Gastroesophageal sphincter (tissue), 3 donors: ENCODE results near the gene TLCD1.

ENCODE experiments used
- EP300 ChIP-seq: sonication (generic); formaldehyde crosslinking; IDR thresholded peaks from one replicate; pipeline ENCODE4 v1.6.1; 2017; ENCODE audit warnings: antibody characterized with exemption, mild to moderate bottlenecking
- POLR2AphosphoS5 ChIP-seq: sonication (generic); formaldehyde crosslinking; IDR thresholded peaks from one replicate; pipeline ENCODE4 v1.6.1; 2017; ENCODE audit warnings: antibody characterized with exemption
- TF ChIP-seq, protein P1 (sequence below), 4 experiments: fragments of 200-600 bp in 2 of 4; fragments of 450-650 bp in 2 of 4; sonication (generic) in 1 of 4; IDR thresholded peaks; one replicate each; pipeline ENCODE4 v1.5.1; 2017 to 2019; ENCODE audit warnings: antibody characterized with exemption in 4 of 4, mild to moderate bottlenecking in 2 of 4, moderate library complexity in 2 of 4

DNA sequence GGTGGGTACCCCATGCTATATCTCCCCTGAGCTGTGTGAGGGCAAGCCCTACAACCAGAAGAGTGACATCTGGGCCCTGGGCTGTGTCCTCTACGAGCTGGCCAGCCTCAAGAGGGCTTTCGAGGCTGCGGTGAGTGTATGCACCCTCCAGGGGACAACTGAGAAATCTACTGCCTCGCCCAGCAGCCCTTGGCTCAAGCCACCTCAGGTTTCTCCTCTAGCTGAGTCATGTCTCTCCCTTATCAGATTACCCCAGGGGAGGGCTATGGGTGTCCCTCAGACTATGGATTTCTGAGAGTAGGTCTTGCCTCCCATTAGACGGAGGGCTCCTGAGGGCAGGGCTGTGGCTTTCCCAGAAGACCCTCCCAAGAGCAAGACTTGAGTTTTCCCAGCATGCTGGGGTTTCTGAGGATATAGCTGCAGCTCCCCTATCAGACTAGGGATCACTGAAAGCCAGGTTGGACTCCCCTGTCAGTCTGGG, 9.2 kb upstream of the TLCD1 start:
- TF ChIP-seq, protein P1, sequence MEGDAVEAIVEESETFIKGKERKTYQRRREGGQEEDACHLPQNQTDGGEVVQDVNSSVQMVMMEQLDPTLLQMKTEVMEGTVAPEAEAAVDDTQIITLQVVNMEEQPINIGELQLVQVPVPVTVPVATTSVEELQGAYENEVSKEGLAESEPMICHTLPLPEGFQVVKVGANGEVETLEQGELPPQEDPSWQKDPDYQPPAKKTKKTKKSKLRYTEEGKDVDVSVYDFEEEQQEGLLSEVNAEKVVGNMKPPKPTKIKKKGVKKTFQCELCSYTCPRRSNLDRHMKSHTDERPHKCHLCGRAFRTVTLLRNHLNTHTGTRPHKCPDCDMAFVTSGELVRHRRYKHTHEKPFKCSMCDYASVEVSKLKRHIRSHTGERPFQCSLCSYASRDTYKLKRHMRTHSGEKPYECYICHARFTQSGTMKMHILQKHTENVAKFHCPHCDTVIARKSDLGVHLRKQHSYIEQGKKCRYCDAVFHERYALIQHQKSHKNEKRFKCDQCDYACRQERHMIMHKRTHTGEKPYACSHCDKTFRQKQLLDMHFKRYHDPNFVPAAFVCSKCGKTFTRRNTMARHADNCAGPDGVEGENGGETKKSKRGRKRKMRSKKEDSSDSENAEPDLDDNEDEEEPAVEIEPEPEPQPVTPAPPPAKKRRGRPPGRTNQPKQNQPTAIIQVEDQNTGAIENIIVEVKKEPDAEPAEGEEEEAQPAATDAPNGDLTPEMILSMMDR (IDR thresholded peaks at IDR 0.05) = no peak
- no peak for TF ChIP-seq POLR2AphosphoS5
- no peak for TF ChIP-seq EP300
